ENCODE results near the gene BOD1L2.

Gene BOD1L2

DNA sequence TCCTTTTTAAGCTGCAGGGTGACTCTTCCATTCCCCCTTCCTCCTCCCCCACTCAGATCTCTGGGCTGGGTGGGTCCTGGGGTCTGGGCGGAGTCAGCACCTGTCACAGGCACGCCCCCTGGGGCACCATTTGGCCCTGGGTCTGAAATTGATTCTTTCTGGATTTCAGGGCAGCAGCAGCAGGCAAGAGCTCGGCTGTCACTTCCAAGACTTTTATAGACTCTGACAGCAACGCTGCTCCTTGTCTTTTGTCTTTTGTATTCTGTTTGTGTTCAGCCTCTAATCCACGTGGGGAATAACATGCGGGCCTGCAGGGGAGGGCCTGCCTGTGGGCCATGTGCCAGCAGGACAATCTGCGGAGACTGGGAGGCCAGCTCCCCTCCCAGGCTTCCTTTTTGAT is 3.9 kb downstream of the BOD1L2 start:
- no peak for DNase-seq

GRCh38 chr18:57154191-57154830 is 7.4 kb downstream of the BOD1L2 start:
- no peak for DNase-seq

GRCh38 chr18:57164401-57164800 is 17.5 kb downstream of the BOD1L2 start:
- no peak for DNase-seq

- DNase-seq: no peak
Measured at GRCh38 chr18:57167617-57168308, 20.9 kb downstream of the BOD1L2 start.

- DNase-seq: no peak
Measured at GRCh38 chr18:57171026-57171425, 24.1 kb downstream of the BOD1L2 start.

DNA sequence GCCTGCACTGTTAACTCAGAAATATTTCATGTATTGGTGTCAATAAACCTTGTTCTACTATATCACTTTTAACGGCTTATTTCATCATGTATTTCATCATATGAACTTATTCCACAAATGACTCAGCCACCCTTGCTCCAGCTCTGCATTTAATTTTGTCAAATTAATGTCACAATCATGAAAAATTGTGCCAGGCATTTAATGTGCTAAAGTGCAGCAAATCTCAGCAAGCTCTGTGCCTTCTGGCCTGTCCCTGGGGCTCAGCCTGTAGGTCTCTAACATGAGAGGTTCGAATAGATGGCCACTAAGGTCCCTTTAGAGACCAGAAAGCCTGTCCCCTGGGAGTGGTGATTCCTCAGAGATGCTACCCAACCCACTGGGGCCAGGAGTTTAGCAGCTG is 28.6 kb downstream of the BOD1L2 start:
- no peak for DNase-seq

- no peak for DNase-seq
Measured at GRCh38 chr18:57185434-57185833, 38.5 kb downstream of the BOD1L2 start.

DNA sequence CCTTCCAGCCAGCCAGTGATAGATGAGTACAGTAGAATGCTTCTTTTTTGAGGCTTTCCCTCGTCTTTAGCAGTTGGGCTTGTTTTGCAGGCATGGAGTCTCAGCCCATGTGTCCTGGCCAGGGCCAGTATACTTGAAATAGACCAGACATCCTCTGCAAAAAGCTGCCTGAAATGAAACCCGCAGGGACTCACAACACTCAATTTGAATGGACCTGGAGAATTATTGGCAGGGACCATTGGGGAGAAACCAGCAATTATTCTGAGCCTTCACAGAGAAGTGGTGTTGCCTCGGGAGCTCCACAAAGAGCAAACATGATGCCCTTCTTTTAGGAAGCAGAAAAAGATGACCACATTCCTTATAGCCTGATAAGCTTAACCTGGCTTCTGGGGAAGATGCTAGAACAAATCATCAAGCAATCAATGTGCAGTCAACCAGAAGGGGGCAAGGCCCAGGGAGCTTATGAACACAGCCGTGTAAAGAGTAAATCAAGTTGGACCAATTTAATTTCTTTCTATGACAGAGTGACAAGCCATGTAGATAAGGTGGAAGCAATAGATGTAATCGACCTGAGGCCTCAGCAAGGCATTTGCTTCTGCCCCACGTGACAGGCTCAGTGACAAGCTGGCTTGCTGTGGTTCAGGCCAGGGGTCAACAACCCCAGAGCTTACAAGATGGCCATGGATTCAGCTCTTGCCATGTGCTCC is 42.1 kb downstream of the BOD1L2 start:
- DNase-seq: no peak

GRCh38 chr18:57190026-57190425 is 43.1 kb downstream of the BOD1L2 start:
- no peak for DNase-seq

GRCh38 chr18:57194070-57194469 is 47.2 kb downstream of the BOD1L2 start:
- DNase-seq: no peak

DNA sequence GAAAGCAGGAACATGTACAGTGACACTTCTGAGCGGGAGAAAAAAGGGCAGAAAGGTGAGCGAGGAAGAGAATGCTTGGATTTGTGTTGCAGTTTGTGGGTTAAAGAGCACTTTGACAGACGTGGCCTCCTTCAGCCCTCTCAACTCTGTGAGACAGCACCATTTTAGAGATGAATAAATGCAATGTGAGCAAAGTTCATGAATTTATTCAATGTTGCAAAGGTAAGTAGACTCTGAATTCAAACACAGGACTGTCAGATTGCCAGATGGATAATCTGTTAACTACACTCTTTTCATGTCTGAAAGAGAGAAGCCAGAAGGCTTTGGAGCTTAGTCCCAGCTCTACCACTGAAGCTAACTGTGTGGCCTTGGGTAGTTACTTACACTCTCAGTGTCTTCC is 47.7 kb downstream of the BOD1L2 start:
- no peak for DNase-seq

GRCh38 chr18:57195341-57195740 is 48.5 kb downstream of the BOD1L2 start:
- DNase-seq: no peak

DNA sequence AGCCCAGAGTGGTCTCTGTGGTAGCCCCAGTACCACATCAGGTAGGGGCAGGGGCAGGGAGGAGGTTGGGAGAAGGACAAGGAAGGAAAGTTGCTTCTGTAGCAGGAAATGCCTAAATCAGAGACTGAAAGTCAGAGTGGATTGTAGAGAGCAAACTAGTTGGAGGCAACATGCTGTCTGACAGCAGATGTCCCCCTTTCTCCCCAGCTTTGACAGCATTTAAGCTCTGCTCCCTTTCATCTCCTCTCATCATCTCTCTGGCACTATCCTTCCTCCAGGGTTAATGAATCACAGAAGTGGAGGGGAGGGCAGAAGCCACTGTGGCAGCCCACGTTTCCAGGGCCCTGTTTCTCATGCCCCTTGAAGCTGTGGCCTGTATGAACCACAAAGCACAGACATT is 50.4 kb downstream of the BOD1L2 start:
- no peak for DNase-seq

DNA sequence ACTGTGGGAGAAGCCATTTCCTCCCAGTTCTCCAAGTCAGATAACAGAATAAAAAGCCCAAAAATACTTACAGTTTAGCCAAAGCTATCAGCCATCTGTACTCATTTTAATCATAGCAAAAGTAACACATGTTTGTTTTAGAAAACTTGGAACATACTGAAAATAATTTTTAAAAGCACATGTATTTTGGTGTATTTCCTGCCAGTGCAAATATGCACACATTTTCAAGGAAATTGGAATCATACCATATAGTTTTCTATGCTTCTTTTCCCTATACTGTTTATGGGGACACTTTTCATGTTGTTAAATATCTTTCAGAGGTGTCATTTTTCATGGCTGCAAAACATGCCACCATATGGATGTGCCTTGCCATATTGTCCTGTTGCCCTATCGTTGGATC is 51.2 kb downstream of the BOD1L2 start:
- no peak for DNase-seq
